Measurements from ENCODE around the gene CFAP97D1.
A peak's percentile ranks its signal among the peaks of the same experiment; 100 is the strongest.
"Not testable (repeated sequence)": the region's sequence is repeated elsewhere in the genome, so short reads cannot be mapped to it uniquely, and the experiment has no call there.

The CFAP97D1 gene

DNA sequence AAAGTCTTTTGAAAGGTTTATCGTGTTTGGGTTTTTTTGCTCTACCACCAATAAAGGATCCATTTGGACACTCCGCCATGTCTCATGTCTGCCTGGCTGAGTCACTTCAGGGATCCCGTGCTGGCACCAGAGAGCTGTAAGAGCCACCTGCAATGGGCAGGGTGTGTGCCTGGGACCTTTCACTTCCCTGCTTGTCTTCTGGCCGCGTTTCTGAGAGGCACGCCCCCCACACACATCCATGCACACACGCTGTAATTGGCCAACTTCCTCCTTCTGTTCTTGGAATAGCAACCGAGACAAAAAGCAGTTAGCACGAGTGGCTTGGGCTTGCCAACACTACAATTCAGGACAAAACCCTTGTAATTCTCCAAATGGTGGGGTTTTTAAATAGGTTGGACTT lies 11.9 kb upstream of the CFAP97D1 start:
- no peak for DNase-seq (ENCODE audit: low read depth in 2 of 2)

DNA sequence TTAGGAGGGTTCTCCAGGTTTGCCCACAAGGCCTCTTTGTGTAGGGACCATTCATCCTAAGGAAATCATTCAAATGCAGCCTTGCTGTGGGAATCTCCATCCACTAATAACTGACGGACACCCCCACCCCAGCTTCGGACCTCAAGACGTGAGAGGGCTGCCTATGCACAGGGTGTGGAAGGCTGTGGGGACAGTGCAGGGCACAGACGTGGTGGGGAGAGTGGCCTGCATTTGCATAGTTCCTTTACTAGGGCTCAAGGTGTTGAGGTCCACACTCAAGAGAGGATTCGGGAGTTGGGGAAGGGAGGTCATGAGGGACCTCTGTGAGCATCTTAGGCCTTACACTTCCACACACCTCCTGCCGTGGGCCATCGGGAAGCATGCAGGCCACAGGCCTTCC lies 11.3 kb upstream of the CFAP97D1 start:
- no peak for DNase-seq (ENCODE audit: low read depth in 2 of 2)

DNA sequence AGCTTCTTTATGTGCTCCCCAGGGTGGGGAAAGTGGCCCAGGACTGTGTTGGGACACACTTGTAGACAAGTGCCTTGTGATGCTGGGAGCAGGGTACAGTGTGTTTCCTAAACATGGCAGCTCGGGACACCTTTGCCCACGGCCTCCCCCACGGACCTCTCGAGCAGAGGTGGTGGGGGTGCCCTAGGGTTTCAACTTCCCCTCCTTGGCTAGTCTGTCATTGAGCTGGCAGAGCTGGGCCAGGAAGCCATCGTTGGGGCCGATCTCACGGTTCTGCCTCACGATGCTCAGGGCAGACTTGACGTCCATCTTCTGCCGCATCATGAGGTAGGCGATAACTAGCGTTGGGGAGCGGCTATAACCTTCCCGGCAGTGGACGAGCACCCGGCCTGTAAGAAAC lies 10.8 kb upstream of the CFAP97D1 start:
- no peak for DNase-seq (ENCODE audit: low read depth in 2 of 2)

GRCh38 chr17:43769859-43770258 lies 10.4 kb upstream of the CFAP97D1 start:
- no peak for DNase-seq (ENCODE audit: low read depth in 2 of 2)

DNA sequence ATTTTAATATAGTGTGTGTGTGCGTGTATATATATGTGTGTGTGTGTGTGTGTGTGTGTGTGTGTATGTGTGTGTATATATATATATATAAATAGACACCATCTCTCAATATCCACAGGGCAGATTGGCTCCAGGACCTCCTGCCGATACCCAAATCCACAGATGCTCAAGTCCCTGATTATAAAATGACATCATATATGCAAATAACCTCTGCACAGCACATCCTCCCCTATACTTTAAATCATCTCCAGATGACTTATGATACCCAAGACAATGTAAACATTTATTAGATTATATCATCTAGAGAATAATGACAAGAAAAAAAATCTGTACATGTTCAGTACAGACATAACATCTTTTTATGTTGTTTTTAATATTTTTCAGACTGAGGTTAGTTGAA lies 9.3 kb upstream of the CFAP97D1 start:
- no peak for DNase-seq (ENCODE audit: low read depth in 2 of 2)

GRCh38 chr17:43771463-43771862 lies 8.8 kb upstream of the CFAP97D1 start:
- no peak for DNase-seq (ENCODE audit: low read depth in 2 of 2)

DNA sequence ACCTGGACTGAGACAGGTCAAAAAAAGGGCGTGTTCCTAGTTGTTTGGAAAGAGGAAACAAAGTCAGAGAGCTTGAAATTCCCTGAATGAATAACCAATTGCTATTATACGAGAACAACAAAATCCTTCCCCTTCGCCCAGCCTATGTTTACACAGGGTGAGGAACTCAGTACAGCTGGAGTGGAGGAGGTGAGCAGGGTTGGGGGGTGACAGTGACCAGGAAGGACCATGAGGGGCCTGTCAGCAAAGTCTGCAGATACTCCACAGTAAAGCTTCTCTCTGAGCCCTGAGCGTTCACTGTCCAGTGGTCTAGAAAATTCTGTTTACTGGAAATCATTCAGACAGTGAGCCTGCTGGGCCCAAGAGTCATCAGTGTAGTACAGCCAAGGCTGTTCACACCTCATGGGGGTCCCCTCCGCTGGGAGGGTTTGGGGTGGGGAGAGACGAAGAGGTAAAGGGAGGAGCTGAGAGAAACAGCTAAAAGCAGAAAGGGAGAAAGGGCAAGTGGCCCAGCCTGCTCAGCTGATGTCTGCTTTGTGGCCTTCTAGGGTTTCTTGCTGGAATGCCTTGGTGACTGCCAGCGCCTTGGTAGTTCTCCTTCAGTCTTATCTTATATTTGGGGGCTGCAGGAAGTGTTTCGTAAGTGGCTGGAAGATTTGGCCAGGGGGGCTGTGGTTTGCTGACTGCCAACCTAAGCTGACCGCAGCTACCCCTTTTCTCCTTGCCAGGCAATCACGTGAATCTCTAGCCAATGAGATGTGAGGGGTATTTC lies 7.2 kb upstream of the CFAP97D1 start:
- no peak for DNase-seq (ENCODE audit: low read depth in 2 of 2)

DNA sequence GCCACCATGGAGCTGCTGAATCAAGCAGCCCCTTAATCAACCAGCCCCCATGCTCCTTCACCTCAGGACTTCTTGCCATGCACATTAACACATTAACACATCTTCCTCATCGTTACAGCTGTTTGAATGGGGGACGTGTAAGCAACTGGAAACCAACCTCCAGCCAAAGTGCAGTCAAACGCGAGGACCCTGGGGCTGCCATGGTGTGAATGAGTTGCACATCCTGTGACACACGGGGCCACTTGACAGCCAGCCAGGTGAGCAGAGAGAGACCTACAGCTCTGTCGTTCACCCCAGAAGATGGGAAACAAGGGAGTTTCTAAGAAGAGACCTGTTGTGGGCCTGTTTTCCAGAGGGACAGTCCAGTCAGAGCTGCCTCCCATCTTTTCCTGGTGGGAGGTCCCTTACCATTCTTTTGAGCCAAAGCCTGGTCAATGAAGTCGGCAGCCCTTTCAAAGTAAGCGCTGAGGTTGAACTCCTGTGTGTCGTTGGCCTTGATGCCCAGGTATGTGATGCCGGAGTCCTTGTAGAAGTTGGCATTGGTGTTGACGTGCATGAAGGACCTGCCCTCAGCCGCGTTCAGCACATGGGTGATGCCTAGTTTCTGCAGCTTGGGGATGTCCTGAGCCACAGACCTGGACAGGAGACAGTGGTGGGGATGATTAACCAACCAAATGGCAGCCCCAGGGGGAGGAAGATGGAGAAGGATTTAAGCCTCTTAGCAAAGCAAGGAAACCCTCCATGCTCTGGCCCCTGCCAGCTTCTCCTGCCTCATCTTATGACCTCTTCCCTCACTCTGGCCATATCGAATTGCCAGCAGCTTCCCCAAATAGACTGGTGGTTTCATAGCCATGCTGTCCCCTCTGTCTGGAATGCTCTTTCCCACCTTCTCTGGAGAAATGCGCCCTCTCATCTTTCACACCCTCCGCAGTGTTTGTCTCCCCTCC lies 5.7 kb upstream of the CFAP97D1 start:
- DNase-seq (ENCODE audit: low read depth in 2 of 2) = no peak

GRCh38 chr17:43778337-43779144 lies 1.7 kb upstream of the CFAP97D1 start, which contains the start of gene DUSP3:
Gene DUSP3 (minus strand): TSS chr17:43778977. CDS start chr17:43778924, 53 bp downstream.
- DNase-seq (ENCODE audit: low read depth in 2 of 2) = peak; percentile 46 to 51

DNA sequence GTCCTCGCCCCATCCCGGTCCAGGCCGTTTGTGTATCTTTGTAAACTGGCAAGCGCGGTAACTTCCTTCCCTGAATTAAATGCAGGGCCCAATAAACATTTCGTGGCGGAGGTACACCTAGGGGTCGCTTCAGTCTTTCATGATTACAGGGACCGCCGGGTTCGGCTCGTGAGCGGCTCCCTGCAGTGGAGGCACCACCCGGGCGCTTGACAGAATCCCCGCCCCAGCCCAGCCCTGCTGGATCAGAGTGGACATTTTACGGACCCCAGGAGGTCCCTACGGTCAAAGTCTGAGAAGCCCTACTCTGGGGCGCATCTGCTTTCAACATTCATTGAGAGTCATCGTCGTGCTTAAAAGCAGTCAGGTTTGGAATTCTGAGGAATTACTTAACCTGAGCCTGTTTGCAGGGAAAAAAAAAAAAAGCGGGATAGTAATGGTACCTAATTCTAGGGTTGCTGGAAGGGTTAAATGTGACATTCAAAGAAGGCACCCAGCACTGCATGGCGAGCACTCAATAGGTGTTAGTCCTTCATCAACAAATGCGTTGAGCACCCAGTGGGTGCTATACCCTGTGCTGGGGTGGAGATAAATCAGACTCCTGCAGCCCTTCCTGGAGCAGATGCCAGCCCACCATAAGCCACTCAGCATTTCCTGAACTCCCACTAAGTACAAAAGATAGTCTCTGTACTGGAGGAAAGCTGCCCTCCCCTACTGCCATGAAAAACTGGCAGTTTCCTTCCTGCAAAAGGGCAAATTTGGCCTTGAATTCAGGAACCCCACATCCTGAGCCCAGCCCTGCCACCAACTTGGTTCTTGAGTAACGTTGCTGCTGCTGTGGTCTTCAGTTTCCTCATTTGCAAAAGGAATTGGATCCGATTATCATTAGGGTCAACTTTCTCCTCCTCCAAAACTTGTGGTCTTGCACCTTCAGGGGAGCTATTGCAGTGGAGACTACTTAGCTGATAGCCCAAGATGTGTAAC lies 800 bp upstream of the CFAP97D1 start:
- no peak for DNase-seq (ENCODE audit: low read depth in 2 of 2)

DNA sequence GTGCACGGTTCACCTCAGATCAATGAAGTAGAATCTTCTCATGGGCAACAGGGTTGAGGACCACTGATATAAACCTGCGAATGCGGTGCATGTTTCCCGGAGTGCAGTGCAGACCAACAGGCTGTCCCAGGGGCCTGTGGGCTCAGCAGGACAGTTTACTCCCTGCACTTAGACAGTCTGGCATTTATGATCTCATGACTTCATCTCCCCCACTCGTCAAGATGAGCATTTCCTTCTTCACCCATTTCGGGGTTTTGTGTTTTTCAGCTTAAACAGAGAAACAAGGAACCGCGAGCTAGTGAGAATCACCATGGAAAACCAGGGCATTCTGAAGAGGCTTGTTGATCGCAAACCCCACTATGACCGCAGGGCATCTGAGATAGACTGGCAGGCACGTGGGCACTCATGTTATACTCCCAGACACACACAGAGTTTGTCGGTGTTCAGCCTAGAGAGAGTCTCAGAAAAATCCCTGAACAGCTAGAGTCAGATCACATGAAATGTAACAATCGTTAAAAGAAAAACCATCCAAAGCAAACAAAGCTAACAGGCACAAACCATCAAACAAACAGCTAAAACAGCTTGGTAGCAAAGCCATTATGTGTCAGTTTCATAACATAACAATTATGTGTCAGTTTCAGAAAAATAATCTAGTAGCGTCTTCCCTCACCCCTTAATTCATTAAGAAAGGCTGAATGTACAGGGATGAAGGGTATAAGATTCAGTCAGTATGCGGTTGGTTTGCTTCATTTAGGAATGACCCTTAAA lies 2.9 kb downstream of the CFAP97D1 start:
- DNase-seq (ENCODE audit: low read depth in 2 of 2) = no peak

DNA sequence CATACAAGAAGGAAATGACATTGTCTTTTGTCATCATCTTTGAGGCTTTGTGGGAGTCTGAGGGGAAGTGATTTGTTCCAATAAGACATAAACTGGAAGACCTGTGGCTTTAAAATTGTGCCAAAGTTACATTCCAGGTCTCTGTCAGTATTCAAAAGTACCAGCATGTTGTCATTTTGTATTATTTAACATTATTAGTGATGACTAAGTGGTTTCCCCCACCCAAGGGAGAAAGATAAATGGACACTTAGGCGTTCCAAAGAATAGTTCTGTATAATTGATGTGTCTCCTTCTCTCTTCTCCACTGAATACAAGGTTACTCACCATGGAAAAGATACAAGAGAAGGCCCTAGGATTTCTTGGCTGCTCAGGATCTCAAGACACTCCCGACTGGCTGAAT lies 3.8 kb downstream of the CFAP97D1 start:
- DNase-seq (ENCODE audit: low read depth in 2 of 2) = no peak

DNA sequence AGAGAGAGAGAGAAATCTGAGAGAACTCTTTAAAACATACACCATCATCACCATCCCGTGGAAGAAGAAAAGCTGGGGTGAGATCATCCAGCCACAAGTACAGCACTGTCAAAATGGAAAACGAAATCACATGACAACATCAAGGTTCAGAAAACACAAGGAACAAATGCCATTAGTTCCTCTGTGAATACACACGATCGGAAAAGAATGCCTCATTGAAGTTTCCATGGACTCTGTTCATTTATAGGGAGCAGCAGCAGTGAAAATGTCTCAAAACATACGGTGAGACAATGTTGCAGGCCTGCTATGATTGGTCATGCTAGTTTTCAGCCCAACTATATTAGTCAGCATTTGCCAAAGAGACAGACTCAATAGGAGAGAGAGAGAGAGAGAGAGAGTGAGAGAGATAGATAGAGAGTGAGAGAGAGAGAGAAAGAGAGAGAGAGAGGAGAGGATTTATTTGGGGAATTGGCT lies 4.4 kb downstream of the CFAP97D1 start:
- no peak for DNase-seq (ENCODE audit: low read depth in 2 of 2)

- DNase-seq (ENCODE audit: low read depth in 2 of 2) = no peak
These were observed 7.5 kb downstream of the CFAP97D1 start for GRCh38 chr17:43787728-43788127.

DNA sequence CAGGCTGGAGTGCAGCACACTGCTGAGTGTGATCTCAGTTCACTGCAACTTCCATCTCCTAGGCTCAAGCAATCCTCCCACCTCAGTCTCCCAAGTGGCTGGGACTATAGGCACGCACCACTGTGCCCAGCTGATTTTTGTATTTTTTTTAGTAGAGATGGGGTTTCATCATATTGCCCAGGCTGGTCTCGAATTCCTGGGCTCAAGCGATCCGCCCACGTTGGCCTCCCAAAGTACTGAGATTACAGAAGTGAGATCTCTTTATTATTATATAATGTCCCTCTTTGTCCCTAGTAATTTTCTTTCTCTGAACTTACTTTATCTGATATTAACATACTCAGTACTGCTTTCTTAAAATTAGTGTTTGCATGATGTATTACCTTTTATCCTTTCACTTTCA lies 8.3 kb downstream of the CFAP97D1 start:
- no peak for DNase-seq (ENCODE audit: low read depth in 2 of 2)

- DNase-seq (ENCODE audit: low read depth in 2 of 2) = no peak
These were observed 9.2 kb downstream of the CFAP97D1 start for GRCh38 chr17:43789482-43789881.

DNA sequence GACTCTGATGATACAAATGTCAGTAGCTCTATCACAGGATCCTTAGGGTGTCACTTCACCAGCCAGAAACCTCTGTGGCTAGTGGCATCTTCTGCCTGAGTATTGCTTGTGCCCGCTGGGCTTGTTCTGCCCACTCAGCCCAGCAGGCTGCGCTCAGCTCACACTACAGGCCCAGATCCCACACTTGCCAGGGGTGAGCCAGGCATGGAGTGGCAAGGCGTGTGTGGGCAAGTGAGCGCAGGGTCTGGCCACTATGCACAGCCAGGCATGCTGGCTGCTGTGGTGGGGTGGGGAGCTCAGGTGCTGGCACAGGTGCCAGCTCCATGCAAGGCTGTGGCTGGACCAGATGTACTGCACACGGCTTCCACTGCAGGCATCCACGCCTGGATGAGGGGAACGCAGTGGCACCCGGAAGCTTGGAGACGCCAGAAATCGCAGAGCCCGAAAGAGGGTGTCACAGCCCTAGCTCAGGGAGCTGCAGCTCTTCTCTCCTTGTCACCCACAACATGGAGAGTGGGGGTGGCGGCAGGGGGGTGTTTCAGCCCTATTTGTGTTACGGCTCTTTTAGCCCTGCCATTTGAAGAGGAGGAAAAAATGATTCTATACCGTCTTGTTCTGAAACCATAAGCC lies 10.2 kb downstream of the CFAP97D1 start:
- no peak for DNase-seq (ENCODE audit: low read depth in 2 of 2)

- no peak for DNase-seq (ENCODE audit: low read depth in 2 of 2)
These were observed 11.4 kb downstream of the CFAP97D1 start for GRCh38 chr17:43791589-43791988.

DNA sequence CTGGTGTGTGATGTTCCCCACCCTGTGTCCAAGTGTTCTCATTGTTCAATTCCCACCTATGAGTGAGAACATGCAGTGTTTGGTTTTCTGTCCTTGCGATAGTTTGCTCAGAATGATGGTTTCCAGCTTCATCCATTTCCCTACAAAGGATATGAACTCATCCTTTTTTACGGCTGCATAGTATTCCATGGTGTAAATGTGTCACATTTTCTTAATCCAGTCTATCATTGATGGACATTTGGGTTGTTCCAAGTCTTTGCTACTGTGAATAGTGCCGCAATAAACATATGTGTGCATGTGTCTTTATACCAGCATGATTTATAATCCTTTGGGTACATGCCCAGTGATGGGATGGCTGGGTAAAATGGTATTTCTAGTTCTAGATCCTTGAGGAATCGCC lies 12.4 kb downstream of the CFAP97D1 start:
- DNase-seq (ENCODE audit: low read depth in 2 of 2) = not testable (repeated sequence)

Data from stimulated activated CD8-positive, alpha-beta memory T cell treated with anti-CD3 and anti-CD28 coated beads, Interleukin-2, amount 100 ng/mL, for 1 hour (primary cell).